ENCODE results near the gene GTF2A1L.

Gene GTF2A1L

DNA sequence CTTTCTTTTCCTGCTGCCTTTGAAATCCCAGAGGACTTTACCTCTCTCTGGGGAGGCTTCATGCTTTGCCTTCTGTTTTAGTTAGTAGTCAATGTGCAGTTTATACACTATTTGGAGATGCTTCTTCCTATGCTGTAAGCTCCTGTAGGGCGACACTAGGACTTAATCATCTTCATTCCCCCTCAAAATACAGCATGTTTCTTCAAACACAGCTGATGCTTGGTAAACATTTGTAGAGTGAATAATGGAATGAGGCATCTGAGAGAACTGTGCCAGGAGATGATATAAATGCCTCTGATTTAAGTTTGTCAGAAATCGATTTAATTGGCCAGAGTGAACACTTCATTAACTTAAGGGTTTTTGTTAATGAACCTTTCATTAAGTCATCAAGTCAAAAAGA is 94.5 kb downstream of the GTF2A1L start:
- FAIRE-seq (no peak), DNase-seq (ENCODE audit: insufficient read length, low spot score) (no peak)
- no peak for TF ChIP-seq PAX5 (IDR thresholded peaks at IDR 0.05; ENCODE audit: insufficient read depth, low read length, severe bottlenecking)
- TF ChIP-seq POLR2A (IDR thresholded peaks at IDR 0.05; ENCODE audit: low read depth, low read length): no peak
- no peak for TF ChIP-seq SPI1 (IDR thresholded peaks at IDR 0.05; ENCODE audit: low read depth, low read length)
- TF ChIP-seq TAF1 (IDR thresholded peaks at IDR 0.05; ENCODE audit: low read depth, low read length): no peak
- TF ChIP-seq POU2F2 (IDR thresholded peaks at IDR 0.05; ENCODE audit: low read depth, low read length): no peak
- no peak for TF ChIP-seq POLR2AphosphoS5 (IDR thresholded peaks at IDR 0.05; ENCODE audit: low read depth, low read length)

DNA sequence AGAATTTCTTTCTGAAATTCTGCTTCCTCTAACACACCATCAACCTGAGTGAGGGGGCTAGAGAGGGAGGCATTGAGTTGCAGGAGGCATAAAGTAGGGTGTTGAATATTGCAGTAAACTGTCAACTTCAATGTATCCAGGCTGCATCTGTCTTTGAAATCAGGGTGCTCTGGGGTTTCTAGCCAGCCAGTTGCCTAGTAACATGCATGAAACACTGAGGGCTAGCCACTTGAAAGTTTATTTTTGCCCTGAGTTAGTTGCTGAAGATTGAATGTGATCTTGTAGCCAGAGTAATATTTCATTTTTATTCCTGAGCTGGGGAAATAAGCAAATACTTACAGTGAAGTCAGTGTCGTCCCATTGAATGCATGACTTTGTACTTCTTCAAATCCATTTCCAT is 96.0 kb downstream of the GTF2A1L start:
- TF ChIP-seq POLR2AphosphoS5 (IDR thresholded peaks at IDR 0.05; ENCODE audit: low read depth, low read length) (no peak), POLR2A (IDR thresholded peaks at IDR 0.05; ENCODE audit: low read depth, low read length) (no peak), SPI1 (IDR thresholded peaks at IDR 0.05; ENCODE audit: low read depth, low read length) (no peak)
- DNase-seq (ENCODE audit: insufficient read length, low spot score) (no peak), FAIRE-seq (no peak)

DNA sequence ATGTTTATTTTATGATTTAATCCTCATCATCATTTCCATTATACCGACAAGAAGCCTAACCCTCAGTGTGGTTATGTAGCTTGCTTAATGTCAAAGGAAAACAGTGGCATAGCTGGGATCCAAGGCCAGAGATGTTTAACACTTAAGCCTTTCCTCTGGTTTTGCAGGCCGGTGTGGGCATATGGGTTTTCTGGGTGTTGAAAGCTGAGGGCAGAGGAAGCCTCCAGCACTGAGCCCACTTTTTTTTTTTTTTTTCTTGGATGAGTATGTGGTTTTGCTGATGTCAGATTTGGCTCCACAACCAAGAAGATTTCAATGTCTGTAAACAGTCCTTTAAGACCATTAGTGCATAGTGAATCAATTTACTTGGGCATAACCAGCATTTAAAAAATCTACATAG is 96.6 kb downstream of the GTF2A1L start:
- no peak for FAIRE-seq
- TF ChIP-seq POLR2A (IDR thresholded peaks at IDR 0.05; ENCODE audit: low read depth, low read length) (no peak), SPI1 (IDR thresholded peaks at IDR 0.05; ENCODE audit: low read depth, low read length) (no peak), PAX5 (IDR thresholded peaks at IDR 0.05; ENCODE audit: insufficient read depth, low read length, severe bottlenecking) (no peak), POLR2AphosphoS5 (IDR thresholded peaks at IDR 0.05; ENCODE audit: low read depth, low read length) (no peak), TAF1 (IDR thresholded peaks at IDR 0.05; ENCODE audit: low read depth, low read length) (no peak), POU2F2 (IDR thresholded peaks at IDR 0.05; ENCODE audit: low read depth, low read length) (no peak)

DNA sequence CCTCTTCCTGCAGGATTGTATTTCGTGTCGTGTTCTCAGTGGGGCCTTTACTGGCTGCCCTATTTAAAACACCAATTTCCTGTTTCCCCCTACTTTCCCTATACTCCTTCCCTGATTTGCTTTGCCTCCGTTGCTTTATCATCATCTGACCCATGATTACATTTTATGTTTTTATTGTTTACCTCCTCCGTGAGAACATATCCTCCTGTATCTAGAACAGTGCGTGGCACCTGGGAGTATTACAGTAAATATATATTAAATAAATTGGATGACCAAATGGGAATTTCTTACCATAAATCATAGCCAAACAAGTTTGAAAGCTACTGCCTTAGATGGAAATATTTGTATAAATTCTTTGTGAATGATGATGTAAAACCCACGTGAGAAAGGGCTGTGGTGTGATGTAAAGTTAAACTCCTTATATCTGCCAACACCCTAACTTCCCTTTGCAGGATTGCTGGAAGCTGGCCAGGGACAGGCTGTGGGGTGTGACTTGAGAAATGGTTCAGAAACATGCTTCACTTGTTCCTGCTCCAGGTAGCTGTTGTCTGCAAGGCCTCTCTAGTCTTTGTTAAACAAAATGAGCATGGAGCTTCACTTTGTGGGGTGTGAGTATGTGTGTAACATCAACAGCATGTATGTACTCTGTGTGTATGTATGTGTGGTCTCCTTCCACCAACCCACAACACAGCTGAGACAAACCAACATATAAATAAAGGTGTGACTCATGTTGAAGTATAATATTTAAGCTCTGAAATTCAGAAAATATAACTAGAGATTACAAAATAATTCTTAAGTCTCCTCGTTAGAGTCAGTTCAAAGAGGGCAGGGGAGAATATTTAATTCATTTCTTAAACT is 97.6 kb downstream of the GTF2A1L start:
- DNase-seq (ENCODE audit: insufficient read length, low spot score) (no peak), FAIRE-seq (no peak)
- TF ChIP-seq PAX5 (IDR thresholded peaks at IDR 0.05; ENCODE audit: insufficient read depth, low read length, severe bottlenecking): no peak
- TF ChIP-seq POU2F2 (IDR thresholded peaks at IDR 0.05; ENCODE audit: low read depth, low read length): no peak
- TF ChIP-seq SPI1 (IDR thresholded peaks at IDR 0.05; ENCODE audit: low read depth, low read length): no peak
- TF ChIP-seq TAF1 (IDR thresholded peaks at IDR 0.05; ENCODE audit: low read depth, low read length): no peak
- TF ChIP-seq POLR2A (IDR thresholded peaks at IDR 0.05; ENCODE audit: low read depth, low read length): no peak
- TF ChIP-seq POLR2AphosphoS5 (IDR thresholded peaks at IDR 0.05; ENCODE audit: low read depth, low read length): no peak

More for the DNA sequence above, 96.6 kb downstream of the GTF2A1L start:
- no peak for DNase-seq (ENCODE audit: insufficient read length, low spot score)

DNA sequence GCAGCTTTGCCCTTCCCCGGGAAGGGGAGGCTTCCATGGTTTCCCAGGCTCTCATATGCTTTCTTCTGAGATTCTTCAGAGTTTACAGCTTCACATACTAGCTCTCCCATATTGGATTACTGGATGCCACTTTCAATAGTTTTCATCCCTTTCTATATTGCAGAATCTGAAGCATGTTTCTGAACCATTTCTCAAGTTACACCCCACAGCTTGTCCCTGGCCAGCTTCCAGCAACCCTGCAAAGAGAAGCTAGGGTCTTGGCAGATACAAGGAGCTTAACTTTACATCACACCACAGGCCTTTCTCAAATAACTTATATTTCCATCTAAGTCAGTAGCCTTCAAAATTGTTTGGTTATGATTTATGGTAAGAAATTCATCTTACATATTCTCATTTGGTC is 98.3 kb downstream of the GTF2A1L start:
- no peak for TF ChIP-seq POLR2AphosphoS5 (IDR thresholded peaks at IDR 0.05; ENCODE audit: low read depth, low read length)
- TF ChIP-seq POU2F2 (IDR thresholded peaks at IDR 0.05; ENCODE audit: low read depth, low read length): no peak
- no peak for TF ChIP-seq TAF1 (IDR thresholded peaks at IDR 0.05; ENCODE audit: low read depth, low read length)
- TF ChIP-seq SPI1 (IDR thresholded peaks at IDR 0.05; ENCODE audit: low read depth, low read length): no peak
- TF ChIP-seq PAX5 (IDR thresholded peaks at IDR 0.05; ENCODE audit: insufficient read depth, low read length, severe bottlenecking): no peak
- no peak for TF ChIP-seq POLR2A (IDR thresholded peaks at IDR 0.05; ENCODE audit: low read depth, low read length)
- no peak for FAIRE-seq
- DNase-seq (ENCODE audit: insufficient read length, low spot score): no peak

DNA sequence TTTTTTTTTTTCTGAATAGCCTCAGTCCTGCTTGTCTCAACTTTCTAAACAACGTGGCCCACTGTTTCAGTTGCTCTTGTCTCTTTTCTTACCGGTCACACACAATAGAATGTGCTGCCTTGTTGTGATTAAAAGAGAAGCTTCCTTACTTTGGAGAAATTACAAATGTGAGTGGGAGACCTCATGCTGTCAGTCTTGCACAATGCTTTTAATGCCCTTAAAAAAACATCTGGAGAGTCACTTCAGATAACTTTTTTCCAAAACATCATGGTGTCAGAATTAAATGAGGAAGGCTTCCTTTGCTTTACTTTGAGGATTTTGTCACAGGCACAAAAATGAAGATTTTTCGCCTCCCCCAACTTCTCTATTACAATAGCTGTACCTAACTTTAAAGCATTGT is 100.2 kb downstream of the GTF2A1L start:
- FAIRE-seq (no peak), DNase-seq (ENCODE audit: insufficient read length, low spot score) (no peak)
- TF ChIP-seq POU2F2 (IDR thresholded peaks at IDR 0.05; ENCODE audit: low read depth, low read length) (no peak), PAX5 (IDR thresholded peaks at IDR 0.05; ENCODE audit: insufficient read depth, low read length, severe bottlenecking) (no peak), SPI1 (IDR thresholded peaks at IDR 0.05; ENCODE audit: low read depth, low read length) (no peak), TAF1 (IDR thresholded peaks at IDR 0.05; ENCODE audit: low read depth, low read length) (no peak), POLR2AphosphoS5 (IDR thresholded peaks at IDR 0.05; ENCODE audit: low read depth, low read length) (no peak), POLR2A (IDR thresholded peaks at IDR 0.05; ENCODE audit: low read depth, low read length) (no peak)

DNA sequence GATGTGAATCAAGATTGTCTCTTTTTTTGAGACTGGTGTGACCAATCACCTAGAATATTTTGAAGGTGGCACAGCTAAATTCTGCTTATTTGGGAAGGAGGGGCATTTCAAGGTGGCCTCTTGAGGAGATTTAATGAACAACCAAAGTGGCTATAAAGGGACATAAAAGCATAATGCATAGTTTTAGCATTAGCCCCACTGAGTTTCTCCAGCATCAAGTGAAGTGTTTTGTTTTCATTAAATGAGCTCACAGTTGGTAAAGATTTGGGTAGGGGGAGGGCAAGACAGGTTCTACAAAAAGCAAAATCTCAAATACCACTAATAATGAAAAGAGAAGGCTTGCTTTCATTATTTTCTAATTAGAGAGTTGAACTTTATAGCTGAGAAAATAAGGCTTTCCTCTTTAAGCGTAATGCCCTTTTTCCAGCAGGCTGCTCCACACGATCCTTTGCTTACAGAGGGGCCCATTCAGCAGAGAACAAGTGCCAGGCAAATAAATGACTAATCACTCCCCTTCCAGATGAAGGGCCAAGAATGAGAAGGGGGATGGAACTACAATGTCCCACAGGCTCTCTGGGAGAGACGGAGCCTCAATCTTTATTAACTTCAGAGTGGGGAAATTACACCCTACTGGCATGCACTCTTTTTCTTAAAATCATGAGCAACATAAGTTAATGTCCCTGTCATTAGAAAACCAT is 102.0 kb downstream of the GTF2A1L start:
- DNase-seq (ENCODE audit: insufficient read length, low spot score) (no peak), FAIRE-seq (no peak)
- TF ChIP-seq SPI1 (IDR thresholded peaks at IDR 0.05; ENCODE audit: low read depth, low read length) (no peak), TAF1 (IDR thresholded peaks at IDR 0.05; ENCODE audit: low read depth, low read length) (no peak), PAX5 (IDR thresholded peaks at IDR 0.05; ENCODE audit: insufficient read depth, low read length, severe bottlenecking) (no peak), POLR2AphosphoS5 (IDR thresholded peaks at IDR 0.05; ENCODE audit: low read depth, low read length) (no peak), POU2F2 (IDR thresholded peaks at IDR 0.05; ENCODE audit: low read depth, low read length) (no peak)

DNA sequence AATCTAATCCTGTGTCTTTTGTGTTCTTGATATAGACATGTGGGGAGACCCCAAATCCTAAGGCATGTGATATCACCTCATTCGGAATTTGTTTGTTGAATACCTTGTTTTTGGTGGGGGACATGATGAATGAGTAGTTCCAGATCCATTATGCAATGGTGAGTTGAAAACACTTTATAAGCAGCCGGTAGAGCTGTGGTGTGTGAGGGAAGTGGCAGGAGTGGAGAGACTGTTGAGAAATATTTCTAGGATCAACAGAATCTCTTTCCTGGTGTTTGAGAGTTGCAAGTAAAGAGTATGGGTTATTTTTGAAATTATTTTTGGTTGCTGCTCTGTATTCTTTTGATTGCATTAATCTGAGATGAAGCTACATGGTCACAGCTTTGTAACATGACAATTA is 103.5 kb downstream of the GTF2A1L start:
- no peak for TF ChIP-seq POLR2A (IDR thresholded peaks at IDR 0.05; ENCODE audit: low read depth, low read length)
- no peak for TF ChIP-seq SPI1 (IDR thresholded peaks at IDR 0.05; ENCODE audit: low read depth, low read length)
- no peak for TF ChIP-seq TAF1 (IDR thresholded peaks at IDR 0.05; ENCODE audit: low read depth, low read length)
- no peak for TF ChIP-seq POLR2AphosphoS5 (IDR thresholded peaks at IDR 0.05; ENCODE audit: low read depth, low read length)
- no peak for TF ChIP-seq PAX5 (IDR thresholded peaks at IDR 0.05; ENCODE audit: insufficient read depth, low read length, severe bottlenecking)
- no peak for TF ChIP-seq POU2F2 (IDR thresholded peaks at IDR 0.05; ENCODE audit: low read depth, low read length)
- DNase-seq (ENCODE audit: insufficient read length, low spot score): no peak

DNA sequence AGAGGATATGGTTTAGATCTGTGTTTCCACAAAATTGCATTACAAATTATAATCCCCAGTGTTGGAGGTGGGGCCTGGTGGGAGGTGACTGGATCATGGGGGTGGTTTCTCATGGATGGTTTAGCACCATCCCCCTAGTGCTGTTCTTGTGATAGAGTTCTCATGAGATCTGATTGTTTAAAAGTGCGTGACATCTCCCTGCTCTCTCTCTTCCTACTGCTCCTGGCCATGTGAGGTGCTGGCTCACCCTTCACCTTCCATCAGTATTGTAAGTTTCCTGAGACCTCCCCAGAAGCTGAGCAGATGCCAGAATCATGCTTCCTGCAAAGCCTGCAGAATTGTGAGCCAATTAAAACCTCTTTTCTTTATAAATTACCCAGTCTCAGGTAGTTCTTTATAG is 104.7 kb downstream of the GTF2A1L start:
- FAIRE-seq (no peak), DNase-seq (ENCODE audit: insufficient read length, low spot score) (no peak)
- TF ChIP-seq PAX5 (IDR thresholded peaks at IDR 0.05; ENCODE audit: insufficient read depth, low read length, severe bottlenecking) (no peak), TAF1 (IDR thresholded peaks at IDR 0.05; ENCODE audit: low read depth, low read length) (no peak), SPI1 (IDR thresholded peaks at IDR 0.05; ENCODE audit: low read depth, low read length) (no peak), POLR2AphosphoS5 (IDR thresholded peaks at IDR 0.05; ENCODE audit: low read depth, low read length) (no peak), POU2F2 (IDR thresholded peaks at IDR 0.05; ENCODE audit: low read depth, low read length) (no peak), POLR2A (IDR thresholded peaks at IDR 0.05; ENCODE audit: low read depth, low read length) (no peak)

More for the DNA sequence above, 103.5 kb downstream of the GTF2A1L start:
- no peak for FAIRE-seq

All from GM12891 (cell line).